K562 (cell line): Measurements from ENCODE around the gene CYB5R2. TPM values are rescaled to one million over a fixed set of nuclear protein-coding genes. Genes with fewer than 3 reads are reported as not detected.

Source experiments
- ATAC-seq: fragments of 200-7000 bp; cut with Tn5 transposase; 3 replicates; pipeline ENCODE4 v1.9.1; 2020; ENCODE audit warnings: moderate library complexity
- BruUV-seq: library from RNA; stranded (reverse); fragments of 400-500 nt; replicated peaks from 2 replicates; lab custom pipeline; 2021; lab: Mats Ljungman, UMichigan
- CTCF ChIA-PET: fragments of 300-600 bp; formaldehyde crosslinking; extraction: SDS; loops from one replicate; lab custom pipeline; 2021; ENCODE audit warnings: low intra/inter-chr PET ratio; lab: Yijun Ruan, JAX
- POLR2A ChIA-PET: fragments of 300-600, 350-650 bp; sonication (Branson Sonifier 250); formaldehyde crosslinking; extraction: SDS; loops from one replicate; lab custom pipeline; 2021; ENCODE audit warnings: antibody characterized with exemption, inconsistent platforms; lab: Yijun Ruan, JAX
- DNase-seq, 4 experiments: peaks; one replicate each; pipeline versions ENCODE4 v3.0.0 to v3.0.0-alpha.2; 2011 to 2018; ENCODE audit warnings: low spot score in 3 of 4, mixed read lengths in 3 of 4; ENCODE audit errors: extremely low read depth in 1 of 4
- FAIRE-seq: peaks from 2 replicates; lab custom pipeline; 2011; peaks lifted over from hg19 to GRCh38; lab: Jason Lieb, UNC
- H2AFZ ChIP-seq: 2 replicates; pipeline ENCODE4 v1.6.0; 2011; ENCODE audit warnings: low read depth, low read length, control low read depth, inconsistent platforms
- H3K27ac ChIP-seq: fragments of 200-600 bp; 3 replicates; pipeline ENCODE4 v1.8.0; 2011; ENCODE audit warnings: low read depth, mild to moderate bottlenecking, control low read depth, inconsistent platforms, low read length, moderate library complexity, mixed read lengths; ENCODE audit errors: extremely low read depth
- H3K27me3 ChIP-seq, 2 experiments: fragments of 300-600 bp in 1 of 2; 2 replicates in 1 of 2; 3 replicates in 1 of 2; pipeline versions ENCODE4 v1.6.0 to v1.8.0; 2011; ENCODE audit warnings: inconsistent platforms in 2 of 2, low read length in 2 of 2, mild to moderate bottlenecking in 1 of 2, mixed read lengths in 1 of 2, moderate library complexity in 1 of 2; ENCODE audit not compliant: control insufficient read depth in 2 of 2, insufficient read depth in 2 of 2
- H3K36me3 ChIP-seq: fragments of 300-600 bp; 3 replicates; pipeline ENCODE4 v1.8.0; 2011; ENCODE audit warnings: mild to moderate bottlenecking, low read length, inconsistent platforms; ENCODE audit not compliant: control insufficient read depth, insufficient read depth
- H3K4me1 ChIP-seq, 2 experiments: fragments of 200-600 bp in 1 of 2; replicated peaks in 1 of 2; 2 replicates in 1 of 2; 3 replicates in 1 of 2; pipeline versions ENCODE4 v1.5.1 to v1.8.0; 2011; ENCODE audit warnings: inconsistent platforms in 2 of 2, low read length in 2 of 2, mild to moderate bottlenecking in 1 of 2, mixed read lengths in 1 of 2, moderate library complexity in 1 of 2; ENCODE audit not compliant: control insufficient read depth in 2 of 2, insufficient read depth in 2 of 2
- H3K4me2 ChIP-seq: 2 replicates; pipeline ENCODE4 v1.6.1; 2011; ENCODE audit warnings: low read length, control low read depth, inconsistent platforms, mixed read lengths; ENCODE audit not compliant: insufficient read depth
- H3K4me3 ChIP-seq: fragments of 200-600 bp; sonication (generic), shearing (Covaris generic); 2 replicates; pipeline ENCODE4 v1.5.1; 2016; ENCODE audit warnings: control low read depth, inconsistent platforms
- H3K79me2 ChIP-seq: fragments of 200-600 bp; 3 replicates; pipeline ENCODE4 v1.8.0; 2011; ENCODE audit warnings: low read length, inconsistent platforms; ENCODE audit not compliant: control insufficient read depth, insufficient read depth
- H3K9ac ChIP-seq, 2 experiments: 2 replicates each; pipeline versions ENCODE4 v1.6.0 to v1.6.1; 2011; ENCODE audit warnings: low read depth in 2 of 2, low read length in 2 of 2, control low read depth in 1 of 2, inconsistent platforms in 1 of 2, mild to moderate bottlenecking in 1 of 2, mixed read lengths in 1 of 2; ENCODE audit not compliant: insufficient read depth in 1 of 2
- H3K9me1 ChIP-seq: one replicate; pipeline ENCODE4 v1.6.0; 2011; ENCODE audit warnings: inconsistent platforms, mild to moderate bottlenecking, low read length, moderate library complexity; ENCODE audit not compliant: control insufficient read depth, insufficient read depth
- H3K9me3 ChIP-seq: replicated peaks from 2 replicates; pipeline ENCODE4 v1.5.1; 2011; ENCODE audit warnings: low read depth, low read length, inconsistent platforms; ENCODE audit not compliant: control insufficient read depth, insufficient read depth
- H4K20me1 ChIP-seq: replicated peaks from 2 replicates; pipeline ENCODE4 v1.6.1; 2011; ENCODE audit warnings: low read length, inconsistent platforms, mixed read lengths; ENCODE audit not compliant: control insufficient read depth, insufficient read depth
- ETV5 ChIP-seq: sonication (generic); formaldehyde crosslinking; IDR thresholded peaks from 2 replicates; pipeline ENCODE4 v1.4.0; 2020; ENCODE audit warnings: low read depth, mild to moderate bottlenecking, missing genetic modification reagents
- HMGN3 ChIP-seq: IDR thresholded peaks from 2 replicates; pipeline ENCODE4 v1.6.1; 2011; ENCODE audit warnings: borderline replicate concordance, low read depth, mild to moderate bottlenecking, mixed read lengths, low read length; ENCODE audit not compliant: insufficient read length; ENCODE audit errors: extremely low read depth
- HNRNPLL ChIP-seq: fragments of 200-400 bp; formaldehyde crosslinking; IDR thresholded peaks from 2 replicates; pipeline ENCODE4 v1.6.1; 2017; ENCODE audit warnings: low read length, low read depth, mild to moderate bottlenecking; ENCODE audit not compliant: poor library complexity, severe bottlenecking
- IFI16 ChIP-seq: fragments of 250-450 bp; sonication (Bioruptor Pico); IDR thresholded peaks from 2 replicates; pipeline ENCODE4 v2.1.2; 2022; ENCODE audit warnings: mild to moderate bottlenecking, inconsistent platforms
- MGA ChIP-seq: fragments of 450-650 bp; IDR thresholded peaks from 2 replicates; pipeline ENCODE4 v1.6.1; 2016; ENCODE audit warnings: mild to moderate bottlenecking, moderate library complexity
- SIX5 ChIP-seq, 2 experiments: IDR thresholded peaks; 2 replicates each; pipeline ENCODE4 v1.6.1; 2011; ENCODE audit warnings: low read length in 2 of 2, borderline replicate concordance in 1 of 2, low read depth in 1 of 2, mild to moderate bottlenecking in 1 of 2, moderate library complexity in 1 of 2; ENCODE audit not compliant: insufficient read depth in 1 of 2
- SREBF2 ChIP-seq: sonication (generic); formaldehyde crosslinking; IDR thresholded peaks from 2 replicates; pipeline ENCODE4 v1.4.0; 2020; ENCODE audit warnings: mild to moderate bottlenecking, missing genetic modification reagents
- TAF9B ChIP-seq: fragments of 450-650 bp; IDR thresholded peaks from 2 replicates; pipeline ENCODE4 v1.6.1; 2018; ENCODE audit warnings: mild to moderate bottlenecking; ENCODE audit not compliant: partially characterized antibody
- TCF15 ChIP-seq: fragments of 250-450 bp; sonication (Bioruptor Pico); IDR thresholded peaks from 2 replicates; pipeline ENCODE4 v1.8.0; 2022; ENCODE audit warnings: moderate library complexity, mild to moderate bottlenecking, inconsistent platforms
- WGBS: fragments of 100-300 bp; shearing (Covaris generic); methylation state at CpG from one replicate; pipeline ENCODE4 v1.1.6; 2016; ENCODE audit warnings: low coverage, mixed read lengths; ENCODE audit not compliant: insufficient coverage; ENCODE audit errors: missing lambda C conversion rate; 5-methylcytosine and 5-hydroxymethylcytosine counted together
- in situ Hi-C: fragments of 300-500 bp; cut with MboI; formaldehyde crosslinking; loops from 4 replicates; pipeline ENCODE4 v1.15.0; 2018; ENCODE audit warnings: inconsistent platforms, mixed read lengths
- intact Hi-C: fragments of 100-400 bp; cut with micrococcal nuclease; formaldehyde crosslinking; loops from 2 replicates; pipeline ENCODE4 v1.14.2; 2022
- polyA plus RNA-seq, 8 experiments: library from polyadenylated mRNA; depleted of rRNA in 4 of 8; stranded (reverse) in 5 of 8; unstranded in 3 of 8; fragments of >200 nt; fragmentation: Nextera tagmentation in 2 of 8; fragmentation: Illumina TruSeq in 1 of 8; extraction: Ambion mirVana in 2 of 8; extraction: Trizol in 1 of 8; gene quantifications; 2 replicates each; pipeline versions ENCODE4 v1.2.1 to v1.2.3, GENCODE V29; 2011 to 2014; ENCODE audit warnings: inconsistent platforms in 1 of 8, missing spikeins in 1 of 8
- total RNA-seq, 7 experiments: library from RNA; depleted of rRNA in 6 of 7; stranded (reverse); fragments of >200 nt in 6 of 7; fragmentation: Illumina TruSeq in 2 of 7; extraction: Trizol in 2 of 7; gene quantifications; 2 replicates each; pipeline versions ENCODE4 v1.2.1 to v1.2.3, GENCODE V29; 2011 to 2021; ENCODE audit warnings: low replicate concordance in 1 of 7

CYB5R2 gene
- total and polyA plus RNA-seq, 9 of the 15 experiments (the other 6 are each of a cell fraction or from before 2014, with no cell fraction given): 8.2 to 28.7 (median 13.6) TPM

GRCh38 chr11:7668464-7668863 is 4.8 kb downstream of the CYB5R2 start (continued):
- no peak for TF ChIP-seq ETV5
- TF ChIP-seq, all 486 proteins: peak for 0

GRCh38 chr11:7667460-7667859 is 5.8 kb downstream of the CYB5R2 start:
- Histone ChIP-seq H4K20me1 (no peaks in the 10 kb centered on the region), H3K4me3 (no peak overlapping the region), H3K36me3 (no peaks in the 10 kb centered on the region), H3K79me2 (no peaks in the 10 kb centered on the region), H3K4me1 (no peaks in the 10 kb centered on the region; a peak in 2 of 5 replicates), H3K27ac (no peak overlapping the region), H3K27me3 (no peaks in the 10 kb centered on the region; a peak in 1 of 5 replicates), H3K4me2 (no peak overlapping the region), H3K9me3 (no peaks in the 10 kb centered on the region), H2AFZ (no peak overlapping the region), H3K9ac (no peak overlapping the region), H3K9me1 (no peaks in the 10 kb centered on the region)
- POLR2A ChIA-PET: no interaction called here
- no peak for DNase-seq
- in situ Hi-C loops (loop anchor here (25.0 kb wide), 1 partner anchor 580 kb away; the partner anchor contains the start of gene RBMXL2), intact Hi-C loops (no loop called here)
- WGBS: 39% methylated on average over 2 of the region's 2 CpGs
- CTCF ChIA-PET: no interaction called here
- FAIRE-seq: no peak
- BruUV-seq: no TSS peak
- no peak for ATAC-seq
- TF ChIP-seq HNRNPLL (no peak), SIX5 (IDR thresholded peaks at IDR 0.05; ENCODE audit: borderline replicate concordance in 1 of 2, insufficient read depth in 1 of 2, low read depth in 1 of 2, low read length in 2 of 2) (no peak), HMGN3 (no peak), IFI16 (CRISPR knock-in tag) (no peak), SREBF2 (CRISPR knock-in tag) (no peak), TAF9B (no peak), MGA (no peak), TCF15 (CRISPR knock-in tag) (no peak)
